GM20000 (cell line): ENCODE data around the gene OR9Q1.

Experiments used
- DNase-seq: peaks from one replicate; pipeline ENCODE4 v3.0.0; 2012; ENCODE audit warnings: low spot score
- TF ChIP-seq, protein P1 (sequence below): IDR thresholded peaks from 2 replicates; pipeline ENCODE4 v1.5.1; 2012; ENCODE audit warnings: mild to moderate bottlenecking, control low read depth; ENCODE audit errors: extremely low read depth, missing control alignments

OR9Q1 gene

GRCh38 chr11:58059007-58059350 lies 35.3 kb downstream of the OR9Q1 start:
- DNase-seq, result no peak

GRCh38 chr11:58060535-58060934 lies 36.9 kb downstream of the OR9Q1 start:
- DNase-seq, result no peak
- TF ChIP-seq, protein P1, sequence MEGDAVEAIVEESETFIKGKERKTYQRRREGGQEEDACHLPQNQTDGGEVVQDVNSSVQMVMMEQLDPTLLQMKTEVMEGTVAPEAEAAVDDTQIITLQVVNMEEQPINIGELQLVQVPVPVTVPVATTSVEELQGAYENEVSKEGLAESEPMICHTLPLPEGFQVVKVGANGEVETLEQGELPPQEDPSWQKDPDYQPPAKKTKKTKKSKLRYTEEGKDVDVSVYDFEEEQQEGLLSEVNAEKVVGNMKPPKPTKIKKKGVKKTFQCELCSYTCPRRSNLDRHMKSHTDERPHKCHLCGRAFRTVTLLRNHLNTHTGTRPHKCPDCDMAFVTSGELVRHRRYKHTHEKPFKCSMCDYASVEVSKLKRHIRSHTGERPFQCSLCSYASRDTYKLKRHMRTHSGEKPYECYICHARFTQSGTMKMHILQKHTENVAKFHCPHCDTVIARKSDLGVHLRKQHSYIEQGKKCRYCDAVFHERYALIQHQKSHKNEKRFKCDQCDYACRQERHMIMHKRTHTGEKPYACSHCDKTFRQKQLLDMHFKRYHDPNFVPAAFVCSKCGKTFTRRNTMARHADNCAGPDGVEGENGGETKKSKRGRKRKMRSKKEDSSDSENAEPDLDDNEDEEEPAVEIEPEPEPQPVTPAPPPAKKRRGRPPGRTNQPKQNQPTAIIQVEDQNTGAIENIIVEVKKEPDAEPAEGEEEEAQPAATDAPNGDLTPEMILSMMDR, result no peak

More at GRCh38 chr11:58059007-58059350, 35.3 kb downstream of the OR9Q1 start:
- TF ChIP-seq, protein P1, result no peak

GRCh38 chr11:58060939-58061672 lies 37.4 kb downstream of the OR9Q1 start:
- no peak for DNase-seq
- TF ChIP-seq, protein P1, result no peak

DNA sequence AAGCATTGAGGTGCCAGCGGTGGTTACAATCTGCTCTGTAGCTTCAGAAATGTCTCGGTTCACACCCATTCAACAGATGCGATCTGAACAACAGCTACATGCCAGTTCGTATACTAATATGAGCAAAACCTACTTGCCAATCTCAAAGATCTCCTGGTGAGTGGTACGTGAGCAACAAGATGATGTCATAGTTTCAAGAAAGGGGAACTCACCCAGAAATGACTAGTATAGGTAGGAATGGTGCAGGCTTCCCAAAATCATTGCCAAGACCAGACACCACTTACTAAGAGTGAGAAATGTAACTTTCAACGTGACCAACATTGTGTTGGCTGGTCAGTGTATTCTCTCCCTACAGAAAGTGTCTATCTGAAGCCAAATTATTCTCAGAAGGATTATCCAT lies 38.1 kb downstream of the OR9Q1 start:
- no peak for DNase-seq
- TF ChIP-seq, protein P1, result no peak

DNA sequence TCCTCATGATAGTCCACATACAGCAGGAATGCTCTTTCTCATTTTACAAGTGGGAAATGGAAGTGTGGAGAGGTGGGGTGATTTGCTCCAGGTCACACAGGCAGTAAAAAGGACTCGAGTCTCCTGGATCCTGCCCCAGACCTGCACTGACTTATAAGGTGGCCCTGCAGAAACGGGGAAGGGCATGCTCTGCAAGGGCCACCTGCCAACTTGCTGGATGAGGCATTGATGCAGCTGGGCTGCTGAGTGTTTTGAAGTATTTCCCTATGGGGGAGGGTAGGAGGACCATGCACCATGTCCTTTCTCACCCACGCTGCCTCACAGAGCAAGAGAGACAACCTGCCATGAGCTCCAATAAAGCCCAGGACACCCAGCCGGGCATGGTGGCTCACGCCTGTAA lies 44.0 kb downstream of the OR9Q1 start:
- TF ChIP-seq, protein P1, result no peak
- DNase-seq, result no peak

DNA sequence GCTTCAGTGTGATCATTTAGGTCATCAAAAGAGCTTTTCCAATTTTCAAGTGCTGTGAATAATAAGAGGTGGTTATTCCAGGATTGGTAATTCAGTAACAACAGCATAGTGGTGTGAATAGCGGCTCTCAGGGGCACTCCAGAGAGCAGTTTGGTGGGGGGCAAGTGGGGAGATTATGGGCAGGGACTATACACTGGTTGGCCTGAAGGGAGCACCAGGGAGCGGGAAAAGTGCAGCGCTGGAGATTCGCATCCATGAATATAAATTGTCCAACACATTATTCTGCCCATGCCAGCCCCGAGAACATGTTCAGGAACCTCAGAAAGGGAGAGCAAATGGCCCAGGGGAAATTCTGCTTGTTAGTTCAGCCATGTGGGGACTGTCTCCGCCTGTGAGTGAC lies 45.0 kb downstream of the OR9Q1 start:
- TF ChIP-seq, protein P1, result no peak
- no peak for DNase-seq

DNA sequence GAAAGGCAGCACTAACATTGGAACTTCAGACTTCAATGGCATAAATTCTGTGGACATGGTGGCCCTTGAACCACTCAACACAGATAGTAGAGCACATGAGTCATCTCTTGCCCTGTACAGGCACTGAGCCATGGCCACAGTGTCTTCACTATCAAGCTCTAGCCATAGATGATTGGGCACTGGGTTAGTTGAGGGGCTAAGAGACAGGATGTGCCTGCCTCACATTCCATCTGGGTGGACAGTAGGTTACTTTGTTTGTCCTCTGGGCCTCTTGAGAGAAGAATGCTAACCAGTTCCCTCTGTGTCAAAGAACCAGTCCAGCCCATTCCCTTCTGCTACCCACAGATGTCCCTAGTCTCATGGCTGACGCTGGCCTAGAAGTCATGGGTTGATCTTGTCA lies 46.9 kb downstream of the OR9Q1 start:
- TF ChIP-seq, protein P1, result no peak
- no peak for DNase-seq
